IPS-15b (cell line): ENCODE data around the gene BCAS3.

Source experiments
- H3K27me3 ChIP-seq: one replicate; pipeline ENCODE4 v1.6.1; 2013; ENCODE audit warnings: low read length; ENCODE audit not compliant: control insufficient read depth, insufficient read depth
- H3K36me3 ChIP-seq: one replicate; pipeline ENCODE4 v1.6.1; 2013; ENCODE audit warnings: low read length; ENCODE audit not compliant: control insufficient read depth, insufficient read depth
- H3K4me1 ChIP-seq: one replicate; pipeline ENCODE4 v1.6.1; 2013; ENCODE audit warnings: mild to moderate bottlenecking, low read length; ENCODE audit not compliant: control insufficient read depth, insufficient read depth
- H3K4me3 ChIP-seq: one replicate; pipeline ENCODE4 v1.5.1; 2013; ENCODE audit warnings: low read depth, low read length
- H3K9ac ChIP-seq: one replicate; pipeline ENCODE4 v1.6.1; 2013; ENCODE audit warnings: low read depth, mild to moderate bottlenecking, low read length
- H3K9me3 ChIP-seq: one replicate; pipeline ENCODE4 v1.6.1; 2013; ENCODE audit warnings: mild to moderate bottlenecking, low read length; ENCODE audit not compliant: control insufficient read depth, insufficient read depth

The BCAS3 gene

GRCh38 chr17:61245706-61246135 is 568.1 kb downstream of the BCAS3 start:
- peaks cover 11% of the 10 kb centered on the region for H3K4me1 ChIP-seq
- no peak overlapping the region for H3K4me3 ChIP-seq
- no peak overlapping the region for H3K9ac ChIP-seq
- H3K9me3 ChIP-seq, result no peaks in the 10 kb centered on the region
- H3K27me3 ChIP-seq, result no peaks in the 10 kb centered on the region
- H3K36me3 ChIP-seq, result no peaks in the 10 kb centered on the region

- Histone ChIP-seq H3K4me3 (no peak overlapping the region), H3K4me1 (peaks cover 11% of the 10 kb centered on the region), H3K9ac (no peak overlapping the region), H3K36me3 (no peaks in the 10 kb centered on the region), H3K9me3 (no peaks in the 10 kb centered on the region), H3K27me3 (no peaks in the 10 kb centered on the region)
Measured at GRCh38 chr17:61247439-61247838, 569.8 kb downstream of the BCAS3 start.

GRCh38 chr17:61248399-61248798 is 570.7 kb downstream of the BCAS3 start:
- no peaks in the 10 kb centered on the region for H3K27me3 ChIP-seq
- peaks cover 11% of the 10 kb centered on the region for H3K4me1 ChIP-seq
- H3K9me3 ChIP-seq, result no peaks in the 10 kb centered on the region
- H3K9ac ChIP-seq, result no peak overlapping the region
- H3K4me3 ChIP-seq, result no peak overlapping the region
- no peaks in the 10 kb centered on the region for H3K36me3 ChIP-seq

- Histone ChIP-seq H3K4me3 (no peak overlapping the region), H3K36me3 (no peaks in the 10 kb centered on the region), H3K27me3 (no peaks in the 10 kb centered on the region), H3K9me3 (no peaks in the 10 kb centered on the region), H3K9ac (no peak overlapping the region), H3K4me1 (peaks cover 12% of the 10 kb centered on the region)
Measured at GRCh38 chr17:61249649-61250299, 572.1 kb downstream of the BCAS3 start.

- Histone ChIP-seq H3K9me3 (no peaks in the 10 kb centered on the region), H3K4me1 (peaks cover 6% of the 10 kb centered on the region), H3K9ac (no peak overlapping the region), H3K27me3 (no peaks in the 10 kb centered on the region), H3K4me3 (no peak overlapping the region), H3K36me3 (no peaks in the 10 kb centered on the region)
Measured at GRCh38 chr17:61250335-61250890, 572.8 kb downstream of the BCAS3 start.

GRCh38 chr17:61251939-61252865 is 574.6 kb downstream of the BCAS3 start:
- Histone ChIP-seq H3K4me1 (peaks cover 2% of the 10 kb centered on the region), H3K4me3 (no peak overlapping the region), H3K9me3 (no peaks in the 10 kb centered on the region), H3K27me3 (no peaks in the 10 kb centered on the region), H3K9ac (no peak overlapping the region), H3K36me3 (no peaks in the 10 kb centered on the region)

- Histone ChIP-seq H3K9me3 (no peaks in the 10 kb centered on the region), H3K4me3 (no peak overlapping the region), H3K36me3 (no peaks in the 10 kb centered on the region), H3K27me3 (no peaks in the 10 kb centered on the region), H3K9ac (no peak overlapping the region), H3K4me1 (peaks cover 2% of the 10 kb centered on the region)
Measured at GRCh38 chr17:61253362-61253761, 575.7 kb downstream of the BCAS3 start.

- no peaks in the 10 kb centered on the region for H3K9me3 ChIP-seq
- H3K4me3 ChIP-seq, result no peak overlapping the region
- H3K4me1 ChIP-seq, result peaks cover 2% of the 10 kb centered on the region
- no peaks in the 10 kb centered on the region for H3K27me3 ChIP-seq
- no peaks in the 10 kb centered on the region for H3K36me3 ChIP-seq
- H3K9ac ChIP-seq, result no peak overlapping the region
Measured at GRCh38 chr17:61253937-61254574, 576.4 kb downstream of the BCAS3 start.

- Histone ChIP-seq H3K9ac (no peak overlapping the region), H3K4me1 (peaks cover 2% of the 10 kb centered on the region), H3K36me3 (no peaks in the 10 kb centered on the region), H3K4me3 (no peak overlapping the region), H3K9me3 (no peaks in the 10 kb centered on the region), H3K27me3 (no peaks in the 10 kb centered on the region)
Measured at GRCh38 chr17:61254904-61255303, 577.3 kb downstream of the BCAS3 start.

- H3K9ac ChIP-seq, result no peak overlapping the region
- H3K9me3 ChIP-seq, result no peaks in the 10 kb centered on the region
- H3K4me1 ChIP-seq, result peaks cover 2% of the 10 kb centered on the region
Measured at GRCh38 chr17:61255647-61256046, 578.0 kb downstream of the BCAS3 start.

GRCh38 chr17:61259360-61259759 is 581.7 kb downstream of the BCAS3 start:
- Histone ChIP-seq H3K4me3 (no peak overlapping the region), H3K36me3 (no peaks in the 10 kb centered on the region), H3K27me3 (no peaks in the 10 kb centered on the region), H3K4me1 (no peaks in the 10 kb centered on the region), H3K9ac (no peak overlapping the region), H3K9me3 (no peaks in the 10 kb centered on the region)

More at GRCh38 chr17:61255647-61256046, 578.0 kb downstream of the BCAS3 start:
- Histone ChIP-seq H3K27me3 (no peaks in the 10 kb centered on the region), H3K4me3 (no peak overlapping the region), H3K36me3 (no peaks in the 10 kb centered on the region)
